Measurements from ENCODE around the gene LIPK.

The LIPK gene

DNA sequence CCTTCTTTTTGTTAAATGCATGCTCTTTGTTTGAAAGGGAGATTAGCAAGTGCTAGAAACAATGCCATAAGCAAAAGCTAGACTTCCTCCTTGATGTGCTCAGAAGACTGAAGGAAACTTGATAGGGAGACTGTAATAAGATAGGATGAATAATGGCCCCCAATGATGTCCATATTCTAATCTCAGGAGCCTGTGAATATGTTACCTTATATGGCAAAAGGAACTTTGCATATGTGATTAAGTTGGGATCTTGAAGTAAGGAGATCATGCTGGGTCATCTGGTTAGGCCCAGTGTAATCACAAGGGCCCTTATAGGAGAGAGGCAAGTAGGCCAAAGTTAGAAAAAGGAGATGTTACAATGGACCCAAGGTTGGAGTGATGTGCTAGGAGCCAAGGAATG lies 82.9 kb downstream of the LIPK start:
- no peak for DNase-seq

DNA sequence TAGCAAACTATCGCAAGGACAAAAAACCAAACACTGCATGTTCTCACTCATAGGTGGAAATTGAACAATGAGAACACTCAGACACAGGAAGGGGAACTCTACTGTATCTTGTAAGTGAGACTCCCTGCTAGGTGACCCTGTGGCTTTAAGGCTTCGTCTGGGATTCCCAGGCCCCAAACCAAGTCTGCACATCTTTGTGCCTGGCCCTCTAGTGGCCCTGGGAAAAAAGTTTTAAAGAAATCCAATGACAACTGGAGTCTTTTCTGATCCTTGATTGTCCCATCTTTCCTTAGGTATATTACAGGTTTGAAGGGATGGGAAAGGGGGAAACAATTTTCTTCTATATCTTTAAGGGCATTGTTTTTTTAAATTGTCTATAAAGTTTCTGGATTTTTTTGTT lies 85.9 kb downstream of the LIPK start:
- DNase-seq, result no peak

DNA sequence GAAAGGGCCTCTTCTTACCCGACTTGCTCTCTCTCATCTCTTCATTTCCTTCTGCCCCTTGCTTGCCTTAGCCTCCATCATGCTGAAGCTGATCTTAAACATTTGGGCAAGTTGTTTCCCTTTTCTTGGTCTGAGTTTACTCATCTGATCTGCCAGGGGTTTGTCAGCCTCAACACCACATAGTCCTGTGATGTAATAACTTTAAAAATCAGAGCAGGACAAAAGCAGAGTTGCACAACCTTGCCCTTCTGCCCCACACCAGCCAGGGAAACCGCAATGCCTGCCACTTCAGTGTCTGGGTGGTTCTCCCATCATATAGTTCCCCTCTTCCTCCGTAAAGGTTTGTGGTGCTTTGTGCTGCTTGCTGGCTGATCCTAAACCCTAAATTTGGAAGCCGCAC lies 86.6 kb downstream of the LIPK start:
- no peak for DNase-seq

DNA sequence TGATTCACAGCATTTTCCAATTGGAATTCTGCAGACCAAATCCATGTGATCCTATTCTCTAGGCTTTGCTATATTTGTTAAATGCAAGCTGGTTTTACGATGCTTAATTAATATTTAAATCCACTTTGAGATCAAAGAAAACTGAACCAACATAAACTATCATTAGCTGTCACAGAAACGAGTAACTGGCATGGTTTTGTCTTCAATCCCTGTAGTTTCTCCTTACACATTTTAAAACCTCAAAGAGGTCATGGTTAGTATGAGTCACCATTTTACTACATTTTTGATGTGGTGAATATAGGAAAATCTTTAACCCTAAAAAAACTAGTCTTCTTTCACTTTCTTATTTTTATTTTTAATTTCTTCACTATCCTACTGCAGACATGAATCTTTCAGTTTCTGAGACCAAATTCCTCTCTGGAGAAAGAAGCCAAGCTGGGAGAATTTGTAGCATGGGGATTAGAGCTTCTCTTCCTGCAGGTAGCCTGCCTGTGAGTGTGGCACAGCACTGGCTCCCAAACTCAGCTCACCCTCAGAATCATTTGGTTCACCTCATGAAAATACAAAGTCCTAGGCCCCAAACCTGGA lies 87.8 kb downstream of the LIPK start:
- DNase-seq, result no peak

DNA sequence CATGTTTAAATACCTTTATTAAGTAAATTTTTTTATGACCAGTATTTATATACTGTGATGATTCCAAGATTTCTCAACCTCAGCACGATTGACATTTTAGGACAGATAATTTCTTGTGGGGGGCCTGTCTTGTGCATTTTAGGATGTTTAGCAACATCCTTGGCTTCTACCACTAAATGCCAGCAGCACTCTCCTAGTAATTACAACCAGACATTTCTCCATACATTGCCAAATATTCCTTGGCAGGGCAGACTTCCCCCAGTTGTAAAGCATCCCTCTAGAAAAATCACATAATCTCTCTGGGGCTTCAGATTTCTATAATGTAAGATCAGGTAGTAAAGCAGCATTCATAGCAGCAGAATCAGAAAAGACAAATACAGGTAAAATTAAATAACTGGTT lies 88.7 kb downstream of the LIPK start:
- DNase-seq, result no peak

DNA sequence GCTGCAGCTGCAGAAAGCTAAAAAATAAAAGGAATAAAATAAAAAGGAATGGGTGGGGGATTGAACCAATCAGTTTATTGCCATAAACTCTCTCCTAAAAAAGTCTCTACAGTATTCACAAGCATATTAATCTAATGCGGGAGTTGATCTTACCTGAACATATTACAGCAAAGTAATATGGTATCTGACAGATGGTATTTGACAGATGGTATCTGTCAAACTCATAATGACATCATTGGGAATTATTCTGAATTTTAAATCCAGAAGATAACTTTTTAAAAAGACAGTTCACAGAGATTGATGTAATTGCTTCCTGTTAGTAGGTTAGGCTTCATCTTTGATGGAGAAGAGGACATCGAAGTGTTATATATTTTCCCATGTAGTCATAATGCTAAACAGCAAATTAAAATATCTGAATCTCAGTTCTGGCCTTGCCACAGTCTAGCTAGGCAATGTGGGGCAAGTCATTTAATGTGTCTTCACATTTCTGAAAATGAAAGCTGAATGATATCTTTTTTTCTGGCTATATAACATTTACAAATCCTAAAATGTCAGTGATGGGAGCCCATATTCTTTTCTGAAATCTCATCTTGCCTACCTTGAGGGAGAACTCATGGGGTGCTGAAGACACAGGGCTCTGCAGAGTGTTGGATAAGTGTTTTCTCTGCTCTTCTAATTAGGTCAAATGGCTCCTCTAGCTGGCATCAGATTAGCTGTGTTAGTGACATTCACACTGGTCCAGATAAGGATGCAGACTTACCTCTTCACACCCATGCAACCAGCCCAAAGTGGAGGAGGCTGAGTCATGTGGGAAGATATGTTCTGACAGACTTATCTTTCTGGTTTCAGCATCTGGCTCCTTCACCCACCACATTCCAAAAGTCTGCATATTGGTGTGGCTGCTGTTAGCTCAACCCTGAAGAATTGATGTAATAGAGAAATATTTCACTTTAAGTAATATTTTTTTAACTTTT lies 94.4 kb downstream of the LIPK start:
- no peak for DNase-seq

Measured in T-helper 9 cell (primary cell).